Endothelial cell of umbilical vein (primary cell): Measurements from ENCODE around the gene ATRNL1.

Experiments
- CTCF ChIP-seq, 2 donors: IDR thresholded peaks; 1 replicate in 1 of 2; 2 replicates in 1 of 2; pipeline ENCODE4 v1.5.1; 2011; ENCODE audit warnings: low read length in 2 of 2, mild to moderate bottlenecking in 2 of 2, moderate library complexity in 2 of 2, control low read depth in 1 of 2, inconsistent platforms in 1 of 2, low read depth in 1 of 2; ENCODE audit not compliant: insufficient read depth in 1 of 2; ENCODE audit errors: extremely low read depth in 1 of 2
- EZH2 ChIP-seq: IDR thresholded peaks from 2 replicates; pipeline ENCODE4 v1.6.1; 2012; ENCODE audit warnings: borderline replicate concordance, low read depth, mild to moderate bottlenecking, moderate library complexity, low read length, inconsistent platforms; ENCODE audit not compliant: severe bottlenecking
- POLR2A ChIP-seq: IDR thresholded peaks from 2 replicates; pipeline ENCODE4 v1.6.1; 2012; ENCODE audit warnings: low read depth, mild to moderate bottlenecking, control low read depth, low read length

GRCh38 chr10:115539142-115539762 lies 446.1 kb downstream of the ATRNL1 start:
- TF ChIP-seq CTCF (IDR thresholded peaks at IDR 0.05; ENCODE audit: extremely low read depth in 1 of 2, insufficient read depth in 1 of 2, low read depth in 1 of 2, low read length in 2 of 2) (no peak), EZH2 (no peak), POLR2A (no peak)
